Ureter (tissue), 1 donor: ENCODE measurements around the gene UCN3. TPM values are rescaled to one million over a fixed set of nuclear protein-coding genes. Genes with fewer than 3 reads are reported as not detected.

ENCODE experiments used
- DNase-seq: peaks from one replicate; pipeline ENCODE4 v3.0.0-alpha.2; 2020; ENCODE audit warnings: low spot score
- total RNA-seq: library from RNA; stranded (reverse); gene quantifications from one replicate; pipeline ENCODE4 v1.2.4, GENCODE V29; 2023
- donor health status: DM: yes; HTN: yes; CAD: no.

UCN3 gene, protein sequence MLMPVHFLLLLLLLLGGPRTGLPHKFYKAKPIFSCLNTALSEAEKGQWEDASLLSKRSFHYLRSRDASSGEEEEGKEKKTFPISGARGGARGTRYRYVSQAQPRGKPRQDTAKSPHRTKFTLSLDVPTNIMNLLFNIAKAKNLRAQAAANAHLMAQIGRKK
- total RNA-seq = not detected

DNA sequence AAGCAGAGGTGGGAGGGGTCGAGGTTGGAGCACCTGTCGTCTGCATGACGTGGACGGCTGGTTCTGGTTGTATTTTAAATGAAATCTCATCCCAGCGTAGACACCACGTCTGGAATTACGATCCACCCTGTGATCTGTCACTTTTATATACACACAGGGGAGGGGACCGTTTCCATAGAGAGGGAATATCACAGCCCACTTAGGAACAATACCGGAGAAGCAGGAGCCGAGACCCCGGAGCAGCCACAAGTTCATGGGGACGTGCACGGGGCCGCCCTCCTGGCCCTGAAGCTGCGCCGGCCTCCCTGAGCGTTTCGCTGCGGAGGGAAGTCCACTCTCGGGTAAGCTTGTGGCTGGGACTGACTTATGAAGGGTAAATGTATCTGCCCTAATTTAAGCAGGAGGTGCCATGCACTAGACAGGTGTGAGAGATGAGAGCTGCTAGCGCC, at the start of gene UCN3:
Gene UCN3 (plus strand): TSS at position 77 of the 449 bp plus-strand sequence. CDS start 8,755 bp downstream, outside the sequence.
- DNase-seq = no peak

DNA sequence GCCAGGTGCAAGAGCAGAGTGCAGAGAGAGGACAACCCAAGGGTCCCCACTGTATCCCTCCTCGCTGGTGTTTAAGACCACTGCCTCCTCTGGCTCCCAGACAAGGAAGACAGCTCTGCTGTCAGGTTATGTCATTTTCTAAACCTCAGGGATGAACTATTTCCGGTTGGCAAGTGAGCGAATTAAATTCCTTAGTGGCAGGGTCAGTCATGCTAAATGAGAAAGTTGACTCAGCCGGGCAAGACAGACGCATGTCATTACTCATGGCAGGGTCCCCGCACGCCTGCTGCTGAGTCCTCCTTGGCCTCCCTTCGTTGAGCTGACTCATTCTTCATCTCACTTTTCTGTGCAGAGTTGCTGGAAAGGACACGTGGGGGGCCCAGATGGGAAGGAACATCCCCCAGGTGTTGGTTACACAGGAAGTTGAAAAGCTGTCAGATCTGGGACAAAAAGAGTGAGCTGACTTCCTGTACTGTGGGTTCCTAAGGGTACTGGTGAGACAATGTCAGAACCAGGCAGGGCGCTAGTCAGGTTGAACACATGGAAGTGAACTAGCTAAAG, 47.1 kb upstream of the UCN3 start:
- DNase-seq = peak; percentile 54

DNA sequence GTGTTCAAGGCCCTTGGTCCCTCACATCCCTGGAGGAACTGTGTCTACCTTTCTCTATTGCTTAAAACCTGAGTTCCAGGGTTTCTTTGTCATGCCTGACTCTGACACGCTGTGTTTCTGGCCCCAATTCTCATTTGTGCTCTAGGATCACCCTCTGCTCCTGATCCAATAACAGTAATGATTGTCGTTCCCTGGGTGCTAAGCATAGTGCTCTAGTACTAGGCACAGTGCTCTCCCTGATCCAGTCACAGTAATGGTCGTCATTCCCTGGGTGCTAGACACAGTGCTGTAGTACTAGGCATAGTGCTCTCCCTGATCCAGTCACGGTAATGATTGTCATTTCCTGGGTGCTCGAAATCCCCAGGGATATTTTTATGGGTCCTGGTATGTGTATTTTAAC, 46.6 kb upstream of the UCN3 start:
- no peak for DNase-seq

DNA sequence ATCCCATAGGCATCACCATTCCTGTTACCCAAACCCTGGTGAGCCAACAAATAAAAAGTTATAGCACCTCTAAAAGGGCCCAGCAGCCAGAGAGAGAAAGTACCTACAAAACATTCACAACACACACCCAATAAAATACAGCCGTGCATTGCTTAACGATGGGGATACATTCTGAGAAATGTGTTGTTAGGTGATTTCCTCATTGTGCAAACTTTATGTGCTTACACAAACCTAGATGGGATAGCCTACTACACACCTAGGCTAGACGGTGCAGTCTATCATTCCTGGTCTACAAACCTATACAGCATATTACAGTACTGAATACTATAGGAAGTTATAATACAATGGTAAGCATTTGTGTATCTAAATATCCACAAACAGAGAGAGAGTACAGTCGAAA, 44.9 kb upstream of the UCN3 start:
- no peak for DNase-seq

DNA sequence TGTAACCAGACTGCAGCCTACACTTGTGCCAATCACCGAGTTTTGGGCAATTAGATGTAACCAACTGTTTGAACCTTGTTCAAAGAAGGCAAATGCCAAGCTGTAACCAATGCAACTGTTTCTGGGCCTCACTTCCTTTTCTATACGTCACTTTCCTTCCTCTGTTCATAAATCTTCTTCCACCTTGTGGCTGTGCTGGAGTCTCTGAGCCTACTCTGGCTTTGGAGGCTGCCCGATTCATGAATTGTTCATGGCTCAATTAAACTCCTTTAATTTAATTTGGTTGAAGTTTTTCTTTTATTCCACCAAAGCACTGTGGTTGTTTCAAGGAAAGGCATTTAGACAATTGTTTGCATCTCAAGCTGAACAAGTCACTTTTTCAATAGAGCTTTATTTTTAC, 43.5 kb upstream of the UCN3 start:
- DNase-seq = no peak

DNA sequence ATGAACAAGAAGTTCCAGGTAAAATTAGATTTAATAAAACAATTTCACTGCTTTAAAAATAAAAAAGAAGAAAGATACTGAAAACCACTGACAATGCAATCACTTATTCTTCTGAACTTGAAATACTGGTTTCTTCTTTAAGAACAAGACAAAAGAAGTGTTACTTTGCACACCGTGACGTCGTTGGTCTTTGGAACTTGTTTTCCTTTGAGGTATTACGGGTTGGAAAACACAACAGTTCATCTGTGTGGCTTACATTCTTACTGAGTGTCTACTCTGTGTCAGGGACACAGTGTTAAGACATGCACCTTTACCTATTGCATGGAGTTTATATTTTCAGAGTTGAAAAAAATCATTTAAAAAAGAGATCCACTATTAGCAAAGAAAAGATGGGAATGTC, 41.3 kb upstream of the UCN3 start:
- DNase-seq = no peak

DNA sequence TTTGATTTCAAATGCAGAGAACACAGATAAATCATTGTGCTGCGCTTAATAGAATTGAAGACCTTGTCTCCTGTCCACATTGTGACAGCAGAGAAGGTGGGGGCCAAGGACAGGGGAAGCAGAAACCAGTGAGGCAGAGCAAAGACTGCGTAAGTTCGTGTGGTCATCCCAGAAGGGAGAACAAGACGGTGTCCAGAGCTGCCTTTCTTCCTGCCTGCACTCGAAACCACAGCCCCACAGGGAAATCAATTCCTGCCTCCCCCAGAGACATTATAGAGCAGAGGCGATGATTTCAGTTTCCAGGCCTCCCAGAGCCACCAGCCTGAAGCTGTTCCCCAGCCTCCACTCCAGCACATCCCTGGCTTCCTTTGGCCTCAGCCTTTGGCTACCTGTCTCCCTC, 39.7 kb upstream of the UCN3 start:
- no peak for DNase-seq

DNA sequence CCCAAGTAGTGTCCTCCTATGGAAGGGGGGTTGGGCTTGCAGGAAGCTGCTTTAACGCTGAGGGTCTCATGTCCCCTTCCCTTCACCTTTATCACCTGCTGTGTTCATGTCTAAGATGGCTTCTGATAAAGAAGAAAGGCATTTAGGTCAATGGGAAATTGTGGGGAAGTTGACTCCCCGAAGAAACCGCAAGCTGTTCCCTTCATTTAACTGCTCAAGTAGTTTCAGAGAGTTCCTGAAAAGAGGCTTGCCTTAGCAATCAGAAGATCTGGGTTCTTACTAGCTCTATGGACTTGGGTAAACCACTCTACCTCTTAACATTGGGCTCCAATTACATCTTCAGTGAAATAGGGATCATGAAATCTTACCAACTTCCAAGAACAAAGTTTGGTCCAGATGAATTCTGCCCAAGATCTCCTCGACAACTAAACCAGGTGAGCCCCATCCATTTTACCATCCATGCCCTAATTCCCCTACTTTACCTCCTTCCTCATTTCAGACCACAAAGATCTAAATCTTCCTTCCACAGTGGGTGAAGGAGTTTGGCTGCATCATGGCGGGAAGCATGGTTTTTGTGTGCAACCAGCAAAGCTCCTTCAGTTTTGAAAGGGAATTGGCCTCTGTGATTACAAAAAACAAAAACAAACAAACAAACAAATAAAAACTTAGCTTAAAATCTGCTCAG, 30.4 kb upstream of the UCN3 start:
- no peak for DNase-seq

DNA sequence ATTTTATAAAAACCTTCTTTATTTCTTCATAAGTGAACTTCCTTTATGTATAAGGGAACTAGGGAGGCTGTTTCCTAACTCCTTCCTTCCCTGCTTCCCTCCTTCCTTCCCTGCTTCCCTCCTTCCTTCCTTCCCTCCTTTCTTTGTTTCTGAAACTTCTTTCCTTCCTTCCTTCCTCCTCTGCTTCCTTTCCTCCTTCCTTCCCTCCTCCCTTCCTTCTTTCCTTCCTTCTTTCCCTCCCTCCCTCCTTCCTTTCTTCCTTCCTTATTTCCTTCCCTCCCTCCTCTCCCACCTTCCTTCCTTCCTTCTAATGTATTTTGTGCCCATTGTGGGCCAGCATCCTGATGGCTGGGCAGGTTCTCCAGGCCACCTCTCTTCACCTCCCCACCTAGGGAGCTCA, 26.8 kb upstream of the UCN3 start:
- DNase-seq = no peak

DNA sequence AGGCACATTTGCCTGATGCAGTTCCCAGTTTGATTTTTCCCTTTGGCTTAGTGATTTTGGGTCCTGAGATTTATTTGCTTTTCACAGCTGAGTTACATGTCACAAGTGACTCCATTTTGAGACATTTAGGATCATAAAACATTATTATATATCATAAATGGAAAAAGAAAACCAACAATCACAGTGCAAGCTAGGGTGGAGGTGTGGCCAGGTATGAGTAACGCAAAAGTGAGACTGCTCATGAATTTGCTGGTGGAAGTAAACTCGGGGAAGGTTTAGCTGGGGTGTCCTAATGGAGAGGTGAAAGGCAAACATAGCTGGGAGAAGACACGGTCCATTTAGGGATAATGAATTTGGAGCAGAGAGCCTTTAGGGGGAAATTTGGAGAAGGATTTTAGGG, 21.7 kb upstream of the UCN3 start:
- DNase-seq = no peak

DNA sequence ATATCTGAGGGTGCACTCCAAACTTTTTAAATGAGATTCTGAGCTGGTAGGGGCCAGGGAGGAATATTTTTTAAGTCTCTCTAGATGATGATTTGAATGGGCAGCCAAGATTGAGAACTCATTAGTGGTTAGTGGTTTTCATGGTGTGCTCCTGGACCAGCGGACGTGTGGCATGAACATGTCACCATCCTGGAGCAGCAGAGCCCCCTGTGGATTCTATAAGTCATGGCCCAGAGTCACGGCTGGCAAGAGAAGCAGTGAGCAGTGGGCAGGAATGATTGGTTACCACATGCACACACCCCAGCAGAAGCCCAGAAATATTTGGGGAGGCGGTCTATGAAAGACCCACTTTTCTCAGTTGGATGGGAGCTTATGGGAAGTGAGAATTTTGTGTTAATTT, 21.2 kb upstream of the UCN3 start:
- DNase-seq = no peak

DNA sequence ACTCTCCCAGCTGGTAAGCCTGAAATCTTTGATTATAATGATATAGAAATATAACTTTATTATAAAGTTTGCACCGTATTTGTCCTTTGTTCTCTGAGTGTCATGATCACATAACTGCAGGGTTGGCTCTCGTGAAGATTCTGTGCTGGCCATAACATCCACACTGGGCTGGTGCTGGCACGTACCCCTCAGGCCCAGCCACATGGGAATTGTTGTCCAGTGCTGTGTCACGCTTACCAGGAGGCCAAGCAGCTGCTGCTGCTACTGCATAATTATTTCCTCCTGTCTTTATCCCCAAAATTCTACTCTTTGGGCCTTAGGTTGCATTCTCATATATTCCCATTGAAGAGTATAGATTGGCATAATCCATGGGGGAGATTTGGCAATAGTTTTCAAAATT, 20.8 kb upstream of the UCN3 start:
- no peak for DNase-seq

DNA sequence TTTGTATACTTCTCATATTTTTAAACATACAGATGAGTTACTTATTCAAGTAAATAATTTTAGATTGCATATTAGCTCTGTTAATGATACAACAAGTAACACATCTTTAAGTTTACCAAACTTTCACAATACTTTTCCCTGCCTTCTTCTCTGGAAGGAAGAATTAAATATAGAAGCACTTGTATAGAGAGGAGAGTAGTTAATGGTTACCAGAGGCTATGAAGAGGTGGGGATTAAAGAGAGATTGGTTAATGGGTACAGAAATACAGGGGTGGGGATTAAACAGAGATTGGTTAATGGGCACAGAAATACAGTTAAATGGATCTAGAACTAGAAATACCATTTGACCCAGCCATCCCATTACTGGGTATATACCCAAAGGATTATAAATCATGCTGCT, 20.0 kb upstream of the UCN3 start:
- DNase-seq = no peak

DNA sequence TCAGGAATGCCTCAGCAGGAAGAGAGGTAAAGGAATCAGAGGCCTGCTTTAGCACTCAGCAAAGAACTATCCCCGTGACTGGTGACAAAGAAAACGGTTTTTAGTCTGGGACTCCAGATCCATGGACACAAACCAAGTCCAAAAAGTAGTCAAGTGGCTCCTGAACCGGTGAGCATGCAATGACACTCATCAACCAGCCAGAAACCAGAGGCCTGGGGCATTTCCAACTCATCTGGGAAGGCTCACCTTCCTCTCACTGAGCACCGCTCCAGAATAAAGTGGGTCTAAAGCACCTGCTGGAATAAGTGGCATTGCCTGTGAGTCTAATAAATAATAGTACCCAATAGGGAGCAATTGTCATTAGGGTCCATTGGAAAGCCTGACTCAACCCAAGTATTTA, 17.9 kb upstream of the UCN3 start:
- no peak for DNase-seq

DNA sequence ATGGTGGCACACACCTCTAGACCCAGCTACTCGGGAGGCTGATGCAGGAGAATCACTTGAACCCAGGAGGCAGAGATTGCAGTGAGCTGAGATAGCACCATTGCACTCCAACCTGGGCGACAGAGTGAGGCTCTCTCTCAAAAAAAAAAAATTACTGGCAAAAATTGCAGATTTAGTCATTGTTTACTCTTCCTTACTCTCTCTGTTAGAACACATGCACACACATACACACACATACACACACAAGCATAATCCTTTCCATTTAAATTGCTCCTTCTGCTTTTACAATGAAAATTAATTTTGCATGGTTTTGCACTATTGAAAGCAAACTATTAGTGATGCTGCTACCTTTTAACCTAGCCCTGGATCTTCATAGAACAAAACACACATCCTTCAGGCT, 15.4 kb upstream of the UCN3 start:
- DNase-seq = no peak

DNA sequence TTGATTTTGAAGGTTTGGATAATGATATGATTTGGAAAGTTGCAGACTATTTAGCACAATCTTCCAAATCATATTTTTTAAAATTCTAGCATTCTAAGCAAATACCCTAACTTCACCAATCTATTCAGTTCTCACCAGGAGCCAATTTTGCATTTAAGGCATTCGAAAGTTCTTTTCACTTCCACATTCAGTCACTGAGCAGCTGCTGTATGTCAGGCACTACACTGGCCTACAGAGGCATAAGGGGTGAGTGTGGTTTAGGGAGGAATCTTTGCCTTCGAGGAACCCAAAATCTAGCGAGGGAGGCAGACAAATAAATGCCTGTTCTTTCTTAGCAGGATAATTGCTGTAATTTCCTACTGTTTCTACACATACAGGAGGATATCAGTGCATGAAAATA, 10.7 kb upstream of the UCN3 start:
- DNase-seq = no peak

DNA sequence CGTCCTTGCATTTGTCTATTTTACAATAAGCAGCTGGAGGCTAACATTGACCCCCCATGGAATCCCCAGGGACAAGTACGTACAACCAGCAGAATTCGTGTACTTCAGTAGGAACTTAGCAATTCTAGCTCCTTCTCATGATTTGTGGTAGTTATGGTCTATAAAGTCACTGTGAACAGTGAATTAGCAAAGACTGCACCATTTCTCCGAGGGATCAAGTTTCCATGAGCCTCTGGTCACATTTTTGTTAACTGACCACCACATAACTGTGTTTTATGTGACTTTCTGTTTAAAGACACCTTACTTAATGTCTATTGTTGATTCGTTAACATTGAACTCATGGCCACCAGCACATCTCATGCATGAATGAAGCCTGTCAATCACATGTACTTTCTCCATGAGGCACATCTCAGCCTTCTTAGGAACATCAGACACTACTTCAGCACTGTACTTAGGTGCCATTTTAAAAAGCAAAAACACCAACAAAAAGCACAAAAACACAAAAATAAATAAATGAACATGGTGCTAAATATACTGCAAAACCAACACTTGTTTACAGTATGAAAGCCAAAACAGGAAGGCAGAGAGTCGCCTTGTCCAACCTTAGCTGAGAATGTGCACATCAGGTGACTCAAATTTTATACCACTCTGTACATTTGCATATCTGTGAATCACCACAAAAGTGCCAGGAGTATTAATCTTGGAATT, 9.0 kb upstream of the UCN3 start:
- no peak for DNase-seq

DNA sequence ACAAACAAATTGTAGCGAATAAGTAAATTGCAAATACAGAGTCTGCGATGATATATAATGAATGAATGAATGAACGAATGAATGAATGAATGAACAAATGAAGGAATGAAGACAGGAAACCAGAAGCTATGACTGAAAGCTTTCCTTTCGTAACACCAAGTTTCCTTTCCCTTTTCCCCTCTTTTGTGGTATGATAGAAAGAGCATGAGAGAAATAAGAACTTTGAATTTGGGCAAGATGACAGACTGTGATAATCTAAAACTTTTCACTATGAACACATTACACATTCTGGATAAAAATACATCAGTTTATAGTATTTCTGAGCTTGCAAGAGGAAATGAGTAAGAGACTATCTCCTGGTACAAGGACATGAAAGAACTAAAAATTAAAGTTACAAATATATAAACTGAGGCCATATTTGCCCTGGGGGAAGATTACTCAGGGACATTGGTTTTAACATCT, 8.4 kb upstream of the UCN3 start:
- DNase-seq = no peak

DNA sequence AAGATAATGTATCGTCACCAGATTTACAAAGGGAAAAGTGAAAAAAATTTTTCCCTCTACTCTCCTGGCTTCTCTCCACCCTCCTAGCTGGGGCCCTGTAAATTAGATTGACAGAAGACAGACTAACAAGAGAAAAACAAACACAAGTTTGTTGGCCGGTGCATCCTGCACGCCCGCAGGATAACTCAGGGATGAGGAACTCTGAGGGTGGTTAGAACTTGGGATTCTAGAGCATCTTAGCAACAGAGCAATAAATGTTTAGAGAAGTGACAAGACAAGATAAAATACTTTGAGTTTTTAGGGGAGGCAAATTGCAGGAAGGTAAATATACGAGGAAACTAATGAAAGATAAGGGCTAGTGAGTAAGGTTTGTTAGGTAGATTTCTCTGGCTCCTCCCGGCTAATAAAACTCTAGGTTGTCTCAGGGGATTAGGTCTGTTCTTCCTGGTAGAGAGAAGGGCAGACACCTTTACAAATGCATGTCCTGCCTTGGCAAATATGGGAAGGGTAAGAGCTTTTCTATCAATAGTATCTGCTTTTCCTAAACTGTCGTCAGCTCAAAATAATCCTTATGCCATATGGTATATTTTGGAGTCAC, 4.3 kb upstream of the UCN3 start:
- no peak for DNase-seq

DNA sequence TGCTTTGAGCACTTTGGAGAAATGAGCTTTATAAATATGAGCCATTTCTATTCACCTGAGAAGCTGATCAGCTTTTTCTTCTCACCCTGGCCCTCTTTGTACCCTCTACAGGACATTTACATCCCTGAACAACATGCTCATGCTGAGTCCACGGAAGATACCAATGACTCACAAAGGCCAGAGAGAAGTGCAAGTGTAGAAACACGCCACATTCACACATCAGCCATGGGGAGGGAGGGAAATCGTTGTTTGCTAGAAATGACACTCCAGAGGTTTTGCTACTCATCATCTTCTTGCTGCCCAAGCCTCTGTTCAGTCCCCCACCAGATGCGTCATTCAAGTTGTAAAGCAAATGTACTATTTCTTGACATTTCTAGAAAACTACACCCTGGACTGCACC, 2.8 kb upstream of the UCN3 start:
- no peak for DNase-seq

DNA sequence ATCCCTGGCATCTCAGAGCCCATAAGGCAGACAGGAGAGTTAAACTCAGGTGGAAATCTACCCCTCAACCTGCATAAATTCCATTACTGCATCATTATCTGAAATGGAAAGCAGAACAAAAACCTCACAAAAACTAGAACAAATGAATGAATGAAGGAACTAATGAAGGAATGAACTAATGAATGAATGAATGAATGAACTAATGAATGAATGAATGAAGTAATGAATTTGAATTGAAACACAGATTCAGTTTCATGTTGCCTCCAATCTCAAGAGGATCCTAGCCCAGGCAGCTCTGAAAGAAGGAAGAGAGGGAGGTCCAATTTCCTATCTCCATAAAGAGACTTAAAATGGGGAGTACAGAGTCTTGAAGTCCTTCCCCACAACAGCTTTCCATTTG, 1.9 kb upstream of the UCN3 start:
- no peak for DNase-seq

DNA sequence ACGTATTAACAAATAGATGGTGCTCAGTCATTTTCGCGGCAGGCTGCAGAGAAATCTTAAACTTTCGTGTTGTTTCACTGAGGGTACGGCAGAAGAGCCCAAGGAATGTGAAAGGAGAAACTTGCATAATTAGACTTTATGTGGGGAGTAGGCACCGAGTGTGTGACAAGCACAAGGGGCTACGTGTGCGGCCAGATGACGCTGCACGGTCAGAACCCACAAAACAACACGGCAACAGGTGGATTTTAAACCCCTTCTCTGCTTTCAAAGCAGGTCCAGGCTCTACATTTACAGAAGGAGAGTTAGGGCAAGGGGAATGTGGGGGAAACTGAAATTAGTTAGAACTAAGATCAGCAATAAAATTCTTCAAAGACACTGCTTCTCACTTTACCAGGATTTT, 392 bp upstream of the UCN3 start:
- no peak for DNase-seq

DNA sequence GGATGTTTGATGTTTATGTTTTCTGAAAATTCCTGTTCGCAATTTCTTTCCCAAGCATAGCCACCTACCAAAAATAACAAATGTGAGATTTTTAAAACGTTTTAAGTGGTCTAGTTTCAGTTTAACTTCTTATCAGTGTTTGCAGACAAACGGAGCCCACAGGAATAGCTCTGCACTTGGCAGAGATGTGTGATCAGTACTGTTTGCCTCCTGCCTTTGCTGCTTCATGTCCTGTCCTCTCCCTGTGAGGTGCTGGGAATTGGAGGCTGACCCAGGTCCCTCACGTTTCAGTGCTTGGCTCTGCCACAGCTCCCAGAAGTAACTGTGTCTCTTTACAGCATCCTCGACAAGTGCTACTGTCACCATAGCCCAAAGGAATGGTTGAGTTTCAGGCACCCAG, 1.2 kb downstream of the UCN3 start:
- no peak for DNase-seq
